Measurements from ENCODE around the gene SYDE1. TPM values are rescaled to one million over a fixed set of nuclear protein-coding genes. Genes with fewer than 3 reads are reported as not detected.

Gene SYDE1
- total and polyA plus RNA-seq, 10 of the 15 experiments (the other 5 are each of a cell fraction or from before 2014, with no cell fraction given), result not detected

DNA sequence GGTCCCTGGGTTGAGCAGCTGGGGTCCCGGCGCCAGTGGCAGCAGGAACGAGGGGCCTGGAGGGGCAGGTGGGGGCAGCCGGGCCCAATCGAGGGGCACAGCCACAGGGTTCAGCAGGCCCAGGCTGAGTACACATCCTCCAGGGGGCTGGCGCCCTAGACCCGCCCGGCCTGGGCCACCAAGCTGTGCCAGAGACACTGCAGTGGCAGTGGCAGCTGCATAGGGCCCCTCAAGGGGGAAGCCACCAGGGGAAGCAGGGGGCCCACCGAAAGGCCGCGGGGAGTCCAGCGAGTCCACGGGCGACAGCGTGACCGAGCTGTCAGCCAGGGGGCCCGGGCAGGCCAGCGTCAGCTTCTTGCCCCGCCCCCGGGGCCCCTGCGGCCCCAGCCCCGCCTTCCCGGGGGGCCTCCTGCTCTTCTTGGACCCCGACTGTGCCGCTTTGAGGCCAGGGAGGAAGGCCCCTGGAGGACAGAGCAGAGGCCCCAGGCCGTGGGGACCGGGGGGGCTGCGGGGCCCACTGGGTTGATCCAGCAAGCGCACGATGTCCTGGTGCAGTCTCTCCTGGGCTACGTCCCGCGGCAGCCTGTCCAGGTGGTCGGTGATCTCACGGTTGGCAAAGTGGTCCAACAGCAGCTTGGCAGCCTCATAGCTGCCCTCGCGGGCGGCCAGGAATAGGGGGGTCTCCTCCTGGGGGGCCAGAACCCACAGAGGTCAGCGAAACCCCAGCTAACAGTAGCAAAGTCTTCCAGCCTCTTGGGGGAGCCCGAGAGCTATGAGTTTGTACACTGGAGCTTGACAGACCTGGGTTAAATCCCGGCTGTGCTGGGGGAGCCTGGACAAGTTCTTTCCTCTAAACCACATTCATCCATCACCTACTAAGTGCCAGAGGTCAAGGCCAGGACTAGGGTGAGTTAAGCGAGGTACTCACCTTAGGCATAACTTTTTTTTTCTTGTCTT lies 54.1 kb downstream of the SYDE1 start (continued):
- TF ChIP-seq, protein P1, sequence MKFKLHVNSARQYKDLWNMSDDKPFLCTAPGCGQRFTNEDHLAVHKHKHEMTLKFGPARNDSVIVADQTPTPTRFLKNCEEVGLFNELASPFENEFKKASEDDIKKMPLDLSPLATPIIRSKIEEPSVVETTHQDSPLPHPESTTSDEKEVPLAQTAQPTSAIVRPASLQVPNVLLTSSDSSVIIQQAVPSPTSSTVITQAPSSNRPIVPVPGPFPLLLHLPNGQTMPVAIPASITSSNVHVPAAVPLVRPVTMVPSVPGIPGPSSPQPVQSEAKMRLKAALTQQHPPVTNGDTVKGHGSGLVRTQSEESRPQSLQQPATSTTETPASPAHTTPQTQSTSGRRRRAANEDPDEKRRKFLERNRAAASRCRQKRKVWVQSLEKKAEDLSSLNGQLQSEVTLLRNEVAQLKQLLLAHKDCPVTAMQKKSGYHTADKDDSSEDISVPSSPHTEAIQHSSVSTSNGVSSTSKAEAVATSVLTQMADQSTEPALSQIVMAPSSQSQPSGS (IDR thresholded peaks at IDR 0.05; ENCODE audit: low read length), result no peak
- TF ChIP-seq MYB (IDR thresholded peaks at IDR 0.05; ENCODE audit: borderline replicate concordance, low read depth, low read length), result no peak

Small RNAs within 50 kb of the gene (small RNA-seq; reads per million reads assigned to genes)
- gene RNU6-782P, result not detected

Other genes with a start within 250 kb of the SYDE1 start
Only the 7 nearest of the 8 such genes appear.
- not detected in 2 replicates for gene OR7A17, start 221.3 kb upstream of the SYDE1 start, total RNA-seq (2014; rRNA removed)
- not detected in 2 replicates for gene OR7A17, start 221.3 kb upstream of the SYDE1 start, total RNA-seq (2014; rRNA removed; fragmentation: Illumina TruSeq; extraction: Trizol)
- not detected in 2 replicates for gene OR7A17, start 221.3 kb upstream of the SYDE1 start, total RNA-seq (2021)
- gene OR7A17, start 221.3 kb upstream of the SYDE1 start, polyA plus RNA-seq (2011; rRNA removed), result not detected in 2 replicates
- not detected in 2 replicates for gene OR7A17, start 221.3 kb upstream of the SYDE1 start, polyA plus RNA-seq (2014; fragmentation: Illumina TruSeq; extraction: Trizol)
- not detected for gene OR7A17, start 221.3 kb upstream of the SYDE1 start, polyA plus RNA-seq (2014; fragmentation: Nextera tagmentation; extraction: Ambion mirVana)
- not detected in 2 replicates for gene OR7A17, start 221.3 kb upstream of the SYDE1 start, polyA plus RNA-seq (2014; rRNA removed)
- not detected for gene OR7A17, start 221.3 kb upstream of the SYDE1 start, polyA plus RNA-seq (2016; fragmentation: Nextera tagmentation; extraction: Ambion mirVana)
- gene OR7C2, start 165.9 kb upstream of the SYDE1 start, total RNA-seq (2014; rRNA removed), result not detected in 2 replicates
- gene OR7C2, start 165.9 kb upstream of the SYDE1 start, total RNA-seq (2014; rRNA removed; fragmentation: Illumina TruSeq; extraction: Trizol), result not detected in 2 replicates
- gene OR7C2, start 165.9 kb upstream of the SYDE1 start, total RNA-seq (2021), result not detected in 2 replicates
- not detected in 2 replicates for gene OR7C2, start 165.9 kb upstream of the SYDE1 start, polyA plus RNA-seq (2011; rRNA removed)
- not detected in 2 replicates for gene OR7C2, start 165.9 kb upstream of the SYDE1 start, polyA plus RNA-seq (2014; fragmentation: Illumina TruSeq; extraction: Trizol)
- not detected for gene OR7C2, start 165.9 kb upstream of the SYDE1 start, polyA plus RNA-seq (2014; fragmentation: Nextera tagmentation; extraction: Ambion mirVana)
- not detected in 2 replicates for gene OR7C2, start 165.9 kb upstream of the SYDE1 start, polyA plus RNA-seq (2014; rRNA removed)
- gene OR7C2, start 165.9 kb upstream of the SYDE1 start, polyA plus RNA-seq (2016; fragmentation: Nextera tagmentation; extraction: Ambion mirVana), result not detected
- gene SLC1A6, start 127.5 kb upstream of the SYDE1 start, total RNA-seq (2014; rRNA removed), result not detected in 2 replicates
- gene SLC1A6, start 127.5 kb upstream of the SYDE1 start, total RNA-seq (2014; rRNA removed; fragmentation: Illumina TruSeq; extraction: Trizol), result not detected in 2 replicates
- not detected in 2 replicates for gene SLC1A6, start 127.5 kb upstream of the SYDE1 start, total RNA-seq (2021)
- gene SLC1A6, start 127.5 kb upstream of the SYDE1 start, polyA plus RNA-seq (2011; rRNA removed), result not detected in 2 replicates
- not detected in 2 replicates for gene SLC1A6, start 127.5 kb upstream of the SYDE1 start, polyA plus RNA-seq (2014; fragmentation: Illumina TruSeq; extraction: Trizol)
- not detected for gene SLC1A6, start 127.5 kb upstream of the SYDE1 start, polyA plus RNA-seq (2014; fragmentation: Nextera tagmentation; extraction: Ambion mirVana)
- gene SLC1A6, start 127.5 kb upstream of the SYDE1 start, polyA plus RNA-seq (2014; rRNA removed), result 0.06 TPM in 1 of 2 replicates, not detected in the other
- gene SLC1A6, start 127.5 kb upstream of the SYDE1 start, polyA plus RNA-seq (2016; fragmentation: Nextera tagmentation; extraction: Ambion mirVana), result not detected
- gene CASP14, start 57.9 kb upstream of the SYDE1 start, total RNA-seq (2014; rRNA removed), result 0.05 and 0.06 TPM in 2 replicates
- 0.09 TPM in 2 replicates for gene CASP14, start 57.9 kb upstream of the SYDE1 start, total RNA-seq (2014; rRNA removed; fragmentation: Illumina TruSeq; extraction: Trizol)
- gene CASP14, start 57.9 kb upstream of the SYDE1 start, total RNA-seq (2021), result 0.08 and 0.11 TPM in 2 replicates
- gene CASP14, start 57.9 kb upstream of the SYDE1 start, polyA plus RNA-seq (2011; rRNA removed), result not detected in 2 replicates
- 0.32 and 0.55 TPM in 2 replicates for gene CASP14, start 57.9 kb upstream of the SYDE1 start, polyA plus RNA-seq (2014; fragmentation: Illumina TruSeq; extraction: Trizol)
- gene CASP14, start 57.9 kb upstream of the SYDE1 start, polyA plus RNA-seq (2014; fragmentation: Nextera tagmentation; extraction: Ambion mirVana), result under 1 TPM in 1 of 2 experiments, not detected in 1; 0.16 TPM
- gene CASP14, start 57.9 kb upstream of the SYDE1 start, polyA plus RNA-seq (2014; rRNA removed), result 0.09 and 0.18 TPM in 2 replicates
- gene CASP14, start 57.9 kb upstream of the SYDE1 start, polyA plus RNA-seq (2016; fragmentation: Nextera tagmentation; extraction: Ambion mirVana), result under 1 TPM; 0.16 to 0.40 TPM
- not detected in 2 replicates for gene OR1I1, start 25.2 kb upstream of the SYDE1 start, total RNA-seq (2014; rRNA removed)
- not detected in 2 replicates for gene OR1I1, start 25.2 kb upstream of the SYDE1 start, total RNA-seq (2014; rRNA removed; fragmentation: Illumina TruSeq; extraction: Trizol)
- gene OR1I1, start 25.2 kb upstream of the SYDE1 start, total RNA-seq (2021), result not detected in 2 replicates
- gene OR1I1, start 25.2 kb upstream of the SYDE1 start, polyA plus RNA-seq (2011; rRNA removed), result not detected in 2 replicates
- gene OR1I1, start 25.2 kb upstream of the SYDE1 start, polyA plus RNA-seq (2014; fragmentation: Illumina TruSeq; extraction: Trizol), result not detected in 2 replicates
- gene OR1I1, start 25.2 kb upstream of the SYDE1 start, polyA plus RNA-seq (2014; fragmentation: Nextera tagmentation; extraction: Ambion mirVana), result not detected
- gene OR1I1, start 25.2 kb upstream of the SYDE1 start, polyA plus RNA-seq (2014; rRNA removed), result not detected in 2 replicates
- not detected for gene OR1I1, start 25.2 kb upstream of the SYDE1 start, polyA plus RNA-seq (2016; fragmentation: Nextera tagmentation; extraction: Ambion mirVana)
- gene NOTCH3, start 93.6 kb downstream of the SYDE1 start, total RNA-seq (2014; rRNA removed), result 0.11 TPM in 1 of 2 replicates, not detected in the other
- gene NOTCH3, start 93.6 kb downstream of the SYDE1 start, total RNA-seq (2014; rRNA removed; fragmentation: Illumina TruSeq; extraction: Trizol), result not detected in 2 replicates
- 0.10 and 0.37 TPM in 2 replicates for gene NOTCH3, start 93.6 kb downstream of the SYDE1 start, total RNA-seq (2021)
- not detected in 2 replicates for gene NOTCH3, start 93.6 kb downstream of the SYDE1 start, polyA plus RNA-seq (2011; rRNA removed)
- 0.01 TPM in 1 of 2 replicates, not detected in the other for gene NOTCH3, start 93.6 kb downstream of the SYDE1 start, polyA plus RNA-seq (2014; fragmentation: Illumina TruSeq; extraction: Trizol)
- not detected for gene NOTCH3, start 93.6 kb downstream of the SYDE1 start, polyA plus RNA-seq (2014; fragmentation: Nextera tagmentation; extraction: Ambion mirVana)
- gene NOTCH3, start 93.6 kb downstream of the SYDE1 start, polyA plus RNA-seq (2014; rRNA removed), result 0.03 and 0.42 TPM in 2 replicates
- gene NOTCH3, start 93.6 kb downstream of the SYDE1 start, polyA plus RNA-seq (2016; fragmentation: Nextera tagmentation; extraction: Ambion mirVana), result under 1 TPM in 1 of 2 experiments, not detected in 1; 0.03 TPM
- not detected in 2 replicates for gene EPHX3, start 125.0 kb downstream of the SYDE1 start, total RNA-seq (2014; rRNA removed)
- gene EPHX3, start 125.0 kb downstream of the SYDE1 start, total RNA-seq (2014; rRNA removed; fragmentation: Illumina TruSeq; extraction: Trizol), result not detected in 2 replicates
- not detected in 2 replicates for gene EPHX3, start 125.0 kb downstream of the SYDE1 start, total RNA-seq (2021)
- 0.04 TPM in 1 of 2 replicates, not detected in the other for gene EPHX3, start 125.0 kb downstream of the SYDE1 start, polyA plus RNA-seq (2011; rRNA removed)
- gene EPHX3, start 125.0 kb downstream of the SYDE1 start, polyA plus RNA-seq (2014; fragmentation: Illumina TruSeq; extraction: Trizol), result not detected in 2 replicates
- gene EPHX3, start 125.0 kb downstream of the SYDE1 start, polyA plus RNA-seq (2014; fragmentation: Nextera tagmentation; extraction: Ambion mirVana), result not detected
- not detected in 2 replicates for gene EPHX3, start 125.0 kb downstream of the SYDE1 start, polyA plus RNA-seq (2014; rRNA removed)
- not detected for gene EPHX3, start 125.0 kb downstream of the SYDE1 start, polyA plus RNA-seq (2016; fragmentation: Nextera tagmentation; extraction: Ambion mirVana)